MV-4-11 (cell line): ENCODE measurements around the gene MRGPRX2.
A peak's percentile ranks its signal among the peaks of the same experiment; 100 is the strongest.

ENCODE experiments used
- DNase-seq: peaks from one replicate; lab custom pipeline; 2025; lab: John Stamatoyannopoulos, UW

MRGPRX2 gene

DNA sequence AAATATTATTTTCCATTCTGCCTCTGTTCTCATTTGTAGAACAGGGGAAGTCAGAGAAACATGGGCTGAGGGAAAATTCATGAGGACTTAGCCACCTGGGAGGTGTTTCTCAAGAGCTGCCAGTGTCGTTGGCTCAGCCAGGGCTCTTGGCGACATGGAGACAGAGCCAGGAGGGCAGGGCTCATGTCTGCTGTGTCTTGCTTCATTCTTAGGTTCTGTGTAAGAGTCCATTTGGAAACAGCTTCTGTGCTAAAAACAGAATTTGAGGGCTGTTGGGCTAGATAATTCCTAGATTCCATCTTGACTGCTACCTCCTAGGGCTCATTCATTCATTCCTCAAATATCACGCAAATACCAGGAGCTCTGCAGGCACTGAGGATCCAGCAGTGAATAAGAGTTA, 15.1 kb upstream of the MRGPRX2 start:
- DNase-seq: no peak

GRCh38 chr11:19073454-19074415, 13.2 kb upstream of the MRGPRX2 start:
- no peak for DNase-seq

DNA sequence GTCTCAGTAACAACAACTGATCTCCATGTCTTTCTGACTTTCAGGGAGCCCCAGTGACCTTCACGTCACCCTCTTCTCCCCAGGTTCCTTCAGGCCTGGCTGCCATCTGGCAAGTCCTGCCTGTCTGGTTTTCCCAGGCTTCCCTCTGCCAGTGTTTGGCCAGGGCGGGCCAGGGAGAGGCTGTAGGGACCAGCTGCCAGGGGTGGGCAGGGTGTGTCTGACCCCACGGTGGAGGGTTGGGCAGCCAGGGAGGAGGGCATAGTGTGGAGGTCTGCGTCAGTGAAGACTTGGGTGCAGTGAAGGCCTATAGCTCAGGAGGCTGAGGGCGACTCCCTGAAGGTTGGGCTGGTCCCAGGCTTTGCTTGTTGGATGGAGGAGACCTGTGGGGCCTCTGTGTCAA, 11.9 kb upstream of the MRGPRX2 start:
- no peak for DNase-seq

DNA sequence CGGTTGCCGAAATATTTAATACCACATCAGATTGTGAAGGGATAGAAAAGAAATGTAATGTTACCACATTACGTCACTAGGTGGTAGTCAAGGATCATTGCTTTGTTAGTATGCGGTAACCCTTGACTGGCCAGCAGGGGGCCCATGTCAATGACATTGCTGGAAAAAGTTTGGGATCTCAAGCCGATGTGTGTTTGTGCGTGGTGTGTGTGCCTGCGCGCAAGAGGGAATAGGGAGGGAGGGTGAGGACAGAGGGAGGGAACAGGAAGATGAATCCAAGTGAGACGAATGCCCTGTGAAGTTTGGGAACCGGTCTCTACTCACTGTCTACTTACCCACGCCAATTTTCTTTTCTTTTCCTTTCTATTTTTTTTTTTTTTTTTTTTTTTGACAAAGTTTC, 10.7 kb upstream of the MRGPRX2 start:
- DNase-seq: peak; percentile 71

DNA sequence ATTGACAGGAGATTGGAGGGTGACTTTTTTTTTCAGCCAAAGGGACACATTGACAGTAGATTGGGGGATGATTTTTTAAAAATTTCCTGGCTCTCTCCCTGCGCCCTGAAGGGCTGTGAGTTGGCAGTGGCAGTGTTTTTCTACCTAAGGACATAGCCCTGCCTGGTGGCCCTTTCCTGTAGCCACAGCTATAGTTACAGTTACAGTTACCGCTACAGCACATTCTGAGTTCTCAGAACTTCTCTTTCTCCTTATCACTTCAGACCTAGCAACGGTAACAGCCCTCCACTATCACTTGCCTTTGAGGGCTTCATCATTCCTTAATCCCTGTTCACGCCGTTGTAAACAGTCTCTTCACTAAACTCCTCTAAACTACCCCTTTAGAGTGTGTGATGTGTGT, 684 bp downstream of the MRGPRX2 start:
- DNase-seq: no peak

- DNase-seq: no peak
Measured at GRCh38 chr11:19055905-19056304, 4.6 kb downstream of the MRGPRX2 start.

DNA sequence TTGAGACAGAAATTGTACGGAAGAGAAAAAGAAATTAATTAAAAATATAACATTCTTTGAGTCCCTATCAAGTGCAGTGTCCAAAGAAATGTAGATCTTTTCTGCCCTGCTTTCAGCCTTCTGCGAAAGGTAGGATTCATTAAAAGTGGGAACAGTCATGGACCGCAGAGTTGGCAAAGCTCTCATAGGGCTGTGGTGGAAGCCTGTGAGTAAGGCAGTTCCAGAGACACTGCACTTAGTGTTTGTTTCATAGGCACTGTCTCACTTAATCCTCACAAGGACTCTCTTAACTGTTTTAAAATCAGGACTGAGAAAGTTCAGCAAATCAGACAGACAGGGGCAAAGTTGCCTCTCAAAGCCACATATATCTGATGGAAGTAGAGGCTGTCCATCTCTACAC, 5.5 kb downstream of the MRGPRX2 start:
- DNase-seq: no peak

- DNase-seq: no peak
Measured at GRCh38 chr11:19053909-19054308, 6.6 kb downstream of the MRGPRX2 start.

DNA sequence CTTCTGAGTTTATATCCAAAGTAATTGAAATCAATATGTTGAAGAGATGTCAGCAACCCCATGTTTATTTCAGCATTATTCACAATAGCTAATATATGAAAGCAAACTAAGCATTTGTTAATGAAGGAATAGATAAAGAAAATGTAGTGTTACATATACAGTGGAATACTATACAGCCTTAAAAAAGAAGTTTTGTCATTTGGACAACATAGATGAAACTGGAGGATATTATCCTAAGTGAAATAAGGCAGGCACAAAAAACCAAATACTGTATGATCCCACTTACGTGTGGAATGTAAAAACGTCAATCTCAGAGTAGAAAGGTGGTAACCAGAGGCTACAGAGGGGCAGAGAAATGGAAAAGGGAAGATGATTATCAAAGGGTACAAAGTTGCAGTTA, 10.2 kb downstream of the MRGPRX2 start:
- DNase-seq: no peak

DNA sequence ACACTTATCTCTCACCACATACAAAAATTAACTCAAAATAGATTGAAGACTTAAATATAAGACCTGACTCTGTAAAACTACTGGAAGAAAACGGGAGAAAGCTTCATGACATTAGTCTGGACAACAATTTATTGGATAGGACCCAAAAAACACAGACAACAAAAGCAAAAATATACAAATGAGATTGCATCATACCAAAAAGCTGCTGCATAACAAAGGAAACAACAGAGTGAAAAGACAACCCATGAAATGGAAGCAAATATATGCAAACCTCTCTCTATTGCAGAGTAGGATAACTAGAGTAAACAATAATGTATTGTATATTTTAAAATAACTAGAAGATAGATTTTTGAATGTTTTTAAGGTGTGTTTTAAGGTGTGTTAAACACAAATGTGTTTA, 11.2 kb downstream of the MRGPRX2 start:
- DNase-seq: no peak

- no peak for DNase-seq
Measured at GRCh38 chr11:19040051-19040450, 20.5 kb downstream of the MRGPRX2 start.

GRCh38 chr11:19039409-19039808, 21.1 kb downstream of the MRGPRX2 start:
- no peak for DNase-seq

DNA sequence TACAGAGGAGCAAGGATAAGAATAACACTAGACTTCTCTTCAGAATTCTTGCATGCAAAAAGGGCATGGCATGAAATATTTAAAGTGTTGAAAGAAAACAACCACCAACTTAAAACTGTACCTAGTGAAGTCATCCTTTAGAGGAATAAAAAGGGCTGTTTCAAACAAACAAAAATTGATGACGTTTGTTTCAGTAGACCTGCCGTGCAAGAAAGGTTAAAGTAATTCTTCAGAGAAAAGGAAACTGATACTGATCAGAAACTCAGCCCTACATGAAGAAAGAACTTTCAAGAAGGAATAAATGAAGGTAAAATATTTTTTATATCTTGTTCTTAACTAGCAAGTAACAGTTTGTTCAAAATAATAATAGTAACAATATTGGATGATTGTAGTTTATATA, 27.5 kb downstream of the MRGPRX2 start:
- no peak for DNase-seq

- DNase-seq: no peak
Measured at GRCh38 chr11:19027829-19028595, 32.5 kb downstream of the MRGPRX2 start.

- no peak for DNase-seq
Measured at GRCh38 chr11:19026862-19027261, 33.7 kb downstream of the MRGPRX2 start.

- DNase-seq: no peak
Measured at GRCh38 chr11:19025481-19026406, 34.8 kb downstream of the MRGPRX2 start.

- DNase-seq: no peak
Measured at GRCh38 chr11:19020831-19021230, 39.7 kb downstream of the MRGPRX2 start.

DNA sequence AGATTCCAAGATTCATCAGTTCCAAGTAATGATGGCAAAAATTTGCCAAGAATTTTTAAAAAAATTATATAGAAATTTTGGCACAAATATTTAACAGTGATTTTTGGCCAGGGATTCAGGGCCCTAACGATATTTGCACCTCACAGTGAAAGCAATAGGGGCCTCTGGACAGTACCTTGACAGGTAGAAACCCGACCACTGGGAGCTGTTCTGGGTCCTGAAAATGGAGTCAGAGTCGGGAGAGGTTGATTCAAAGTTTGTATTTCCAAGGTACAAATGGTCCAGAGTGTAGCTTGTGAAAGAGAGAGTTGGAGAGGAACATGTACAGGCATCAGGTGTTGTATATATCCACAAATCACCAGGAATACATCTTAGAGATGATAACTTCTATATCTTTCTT, 41.6 kb downstream of the MRGPRX2 start:
- DNase-seq: no peak

DNA sequence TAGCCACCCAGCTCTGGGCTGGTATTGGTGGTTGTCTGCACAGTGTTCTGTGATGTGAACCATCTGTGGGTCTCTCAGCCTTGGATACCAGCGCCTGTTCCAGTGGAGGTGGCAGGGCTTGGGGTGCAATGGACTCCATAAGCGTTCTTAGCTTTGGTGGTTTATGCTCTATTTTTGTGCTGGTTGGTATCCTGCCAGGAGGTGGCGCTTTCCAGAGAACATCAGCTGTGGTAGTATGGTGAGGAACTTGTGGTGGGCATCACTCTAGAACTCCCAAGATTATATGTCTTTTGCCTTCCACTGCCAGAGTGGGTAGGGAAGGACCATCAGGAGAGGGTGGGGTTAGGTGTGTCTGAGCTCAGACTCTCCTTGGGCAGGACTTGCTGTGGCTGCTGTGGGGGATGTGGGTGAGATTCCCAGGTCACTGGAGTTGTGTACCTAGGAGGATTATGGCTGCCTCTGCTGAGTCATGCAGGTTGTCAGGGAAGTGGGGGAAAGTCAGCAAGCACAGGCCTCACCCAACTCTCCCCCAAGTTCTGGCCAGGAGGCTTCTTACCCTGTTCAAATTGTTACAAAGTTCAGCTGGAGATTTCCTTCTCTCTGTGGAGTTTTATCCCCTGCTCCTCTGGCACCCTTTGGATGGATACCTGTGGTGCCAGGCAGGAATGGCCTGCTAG, 47.2 kb downstream of the MRGPRX2 start:
- DNase-seq: no peak

- DNase-seq: no peak
Measured at GRCh38 chr11:19012636-19013035, 47.9 kb downstream of the MRGPRX2 start.
